IMR-90 (cell line): Measurements from ENCODE around the gene HYOU1. TPM values are rescaled to one million over a fixed set of nuclear protein-coding genes. Genes with fewer than 3 reads are reported as not detected.
"Not testable (repeated sequence)": the region's sequence is repeated elsewhere in the genome, so short reads cannot be mapped to it uniquely, and the experiment has no call there.

Experiments
- ATAC-seq: fragments of 200-7000 bp; cut with Tn5 transposase; 2 replicates; pipeline ENCODE4 v1.9.1; 2020; ENCODE audit warnings: low read depth, mild to moderate bottlenecking, moderate library complexity
- BruUV-seq: library from RNA; stranded (reverse); fragments of 400-500 nt; replicated peaks from 2 replicates; lab custom pipeline; 2021; lab: Mats Ljungman, UMichigan
- CTCF ChIA-PET: fragments of 300-600 bp; formaldehyde crosslinking; extraction: SDS; loops from one replicate; lab custom pipeline; 2021; ENCODE audit warnings: antibody characterized with exemption; lab: Yijun Ruan, JAX
- POLR2A ChIA-PET: fragments of 300-600 bp; sonication (Branson Sonifier 250); formaldehyde crosslinking; loops from one replicate; lab custom pipeline; 2022; ENCODE audit warnings: antibody characterized with exemption; ENCODE audit not compliant: unreplicated experiment; lab: Charles Lee
- DNase-seq: peaks from one replicate; pipeline ENCODE4 v3.0.0; 2013
- H2AFZ ChIP-seq: replicated peaks from 2 replicates; pipeline ENCODE3; 2013; ENCODE audit warnings: low read length, mild to moderate bottlenecking; ENCODE audit not compliant: poor library complexity
- H2AK5ac ChIP-seq: 2 replicates; pipeline ENCODE4 v1.6.1; 2013; ENCODE audit warnings: low read depth, low read length, inconsistent platforms
- H2AK9ac ChIP-seq: replicated peaks from 2 replicates; pipeline ENCODE3; 2013; ENCODE audit warnings: mild to moderate bottlenecking, low read depth, low read length, moderate library complexity; ENCODE audit not compliant: poor library complexity
- H2BK120ac ChIP-seq: 2 replicates; pipeline ENCODE4 v1.6.1; 2013; ENCODE audit warnings: low read depth, low read length, inconsistent platforms
- H2BK15ac ChIP-seq: 3 replicates; pipeline ENCODE4 v1.6.1; 2013; ENCODE audit warnings: low read depth, low read length, inconsistent platforms
- H2BK20ac ChIP-seq: 2 replicates; pipeline ENCODE4 v1.6.1; 2013; ENCODE audit warnings: low read depth, mild to moderate bottlenecking, inconsistent platforms, low read length, moderate library complexity
- H2BK5ac ChIP-seq: 2 replicates; pipeline ENCODE4 v1.6.1; 2013; ENCODE audit warnings: mild to moderate bottlenecking, low read depth, low read length, inconsistent platforms; ENCODE audit not compliant: poor library complexity, severe bottlenecking
- H3K14ac ChIP-seq: replicated peaks from 2 replicates; pipeline ENCODE4 v1.6.1; 2013; ENCODE audit warnings: low read depth, low read length, inconsistent platforms
- H3K18ac ChIP-seq: 2 replicates; pipeline ENCODE4 v1.6.1; 2013; ENCODE audit warnings: low read depth, low read length, control low read depth
- H3K23ac ChIP-seq: 2 replicates; pipeline ENCODE4 v1.6.1; 2013; ENCODE audit warnings: low read depth, low read length, inconsistent platforms
- H3K27ac ChIP-seq: 2 replicates; pipeline ENCODE4 v1.5.1; 2013; ENCODE audit warnings: mild to moderate bottlenecking, control low read depth, low read length; ENCODE audit not compliant: insufficient read depth
- H3K27me3 ChIP-seq: 2 replicates; pipeline ENCODE4 v1.6.1; 2013; ENCODE audit warnings: low read length; ENCODE audit not compliant: control insufficient read depth, insufficient read depth
- H3K36me3 ChIP-seq: 2 replicates; pipeline ENCODE4 v1.6.1; 2013; ENCODE audit warnings: low read length, mixed read lengths; ENCODE audit not compliant: control insufficient read depth, insufficient read depth
- H3K4ac ChIP-seq: 2 replicates; pipeline ENCODE4 v1.6.1; 2013; ENCODE audit warnings: low read depth, low read length, inconsistent platforms
- H3K4me1 ChIP-seq: 2 replicates; pipeline ENCODE4 v1.6.1; 2013; ENCODE audit warnings: low read length, mixed read lengths; ENCODE audit not compliant: control insufficient read depth, insufficient read depth
- H3K4me2 ChIP-seq: 2 replicates; pipeline ENCODE4 v1.6.1; 2013; ENCODE audit warnings: low read depth, mild to moderate bottlenecking, control low read depth, low read length, moderate library complexity
- H3K4me3 ChIP-seq: 2 replicates; pipeline ENCODE4 v1.5.1; 2013; ENCODE audit warnings: low read depth, mild to moderate bottlenecking, control low read depth, low read length, moderate library complexity; ENCODE audit not compliant: insufficient read depth
- H3K56ac ChIP-seq: 2 replicates; pipeline ENCODE4 v1.6.1; 2013; ENCODE audit warnings: low read length, inconsistent platforms; ENCODE audit not compliant: insufficient read depth; ENCODE audit errors: extremely low read depth
- H3K79me1 ChIP-seq, 2 experiments: 2 replicates each; pipeline ENCODE4 v1.6.1; 2013; ENCODE audit warnings: low read length in 2 of 2, inconsistent platforms in 1 of 2, low read depth in 1 of 2
- H3K9ac ChIP-seq: 2 replicates; pipeline ENCODE4 v1.6.1; 2013; ENCODE audit warnings: low read depth, low read length, control low read depth
- H3K9me1 ChIP-seq: 2 replicates; pipeline ENCODE4 v1.6.1; 2013; ENCODE audit warnings: low read length, inconsistent platforms; ENCODE audit not compliant: insufficient read depth
- H3K9me3 ChIP-seq: 2 replicates; pipeline ENCODE4 v1.6.1; 2013; ENCODE audit warnings: low read length; ENCODE audit not compliant: control insufficient read depth, insufficient read depth
- H4K20me1 ChIP-seq: 2 replicates; pipeline ENCODE4 v1.6.1; 2013; ENCODE audit warnings: low read length, inconsistent platforms; ENCODE audit not compliant: insufficient read depth
- H4K5ac ChIP-seq: 2 replicates; pipeline ENCODE4 v1.6.1; 2013; ENCODE audit warnings: mild to moderate bottlenecking, low read depth, low read length, control low read depth
- H4K8ac ChIP-seq, 2 experiments: 2 replicates each; pipeline ENCODE4 v1.6.1; 2013; ENCODE audit warnings: low read depth in 2 of 2, low read length in 2 of 2, control low read depth in 1 of 2, inconsistent platforms in 1 of 2
- H4K91ac ChIP-seq: 2 replicates; pipeline ENCODE4 v1.6.1; 2013; ENCODE audit warnings: low read depth, low read length, inconsistent platforms; ENCODE audit not compliant: insufficient read depth
- WGBS, 2 experiments: methylation state at CpG; one replicate each; pipeline versions ENCODE4 v1.1.5 to v1.1.7; 2013; ENCODE audit warnings: missing lambda C conversion rate in 2 of 2; ENCODE audit not compliant: insufficient read length in 1 of 2; ENCODE audit errors: extremely low coverage in 2 of 2; 5-methylcytosine and 5-hydroxymethylcytosine counted together
- dilution Hi-C: fragments of 300-500 bp; cut with HindIII; formaldehyde crosslinking; loops from one replicate; pipeline ENCODE4 v1.14.3; 2018; ENCODE audit warnings: low sequenced_read_pairs; ENCODE audit not compliant: unreplicated experiment
- in situ Hi-C: fragments of 300-500 bp; cut with MboI; formaldehyde crosslinking; loops from 3 replicates; pipeline ENCODE4 v1.14.3; 2019; ENCODE audit warnings: low sequenced_read_pairs, inconsistent platforms, mixed read lengths
- intact Hi-C: fragments of 100-400 bp; cut with micrococcal nuclease; formaldehyde crosslinking; loops from 2 replicates; pipeline ENCODE4 v1.10.0; 2022
- polyA plus RNA-seq, 3 experiments: library from polyadenylated mRNA; depleted of rRNA; stranded (reverse); fragments of >200 nt; gene quantifications; 2 replicates each; pipeline ENCODE4 v1.2.3, GENCODE V29; 2012; ENCODE audit warnings: low replicate concordance in 1 of 3
- total RNA-seq: library from RNA; depleted of rRNA; stranded (reverse); fragments of >200 nt; gene quantifications from 2 replicates; pipeline ENCODE4 v1.2.3, GENCODE V29; 2012

The HYOU1 gene
- total and polyA plus RNA-seq, 2 of the 4 experiments (the other 2 are of a cell fraction): 117 to 181 TPM

DNA sequence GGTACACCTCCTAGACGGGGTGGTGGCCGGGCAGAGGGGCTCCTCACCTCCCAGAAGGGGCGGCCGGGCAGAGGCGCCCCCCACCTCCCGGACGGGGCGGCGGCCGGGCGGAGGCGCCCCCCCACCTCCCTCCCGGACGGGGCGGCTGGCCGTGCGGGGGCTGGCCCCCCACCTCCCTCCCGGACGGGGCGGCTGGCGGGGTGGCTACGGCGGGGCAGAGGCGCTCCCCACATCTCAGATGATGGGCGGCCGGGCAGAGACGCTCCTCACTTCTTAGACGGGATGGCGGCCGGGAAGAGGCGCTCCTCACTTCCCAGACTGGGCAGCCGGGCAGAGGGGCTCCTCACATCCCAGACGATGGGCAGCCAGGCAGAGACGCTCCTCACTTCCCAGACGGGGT lies 2.1 kb upstream of the HYOU1 start:
- 92% methylated on average over 2 of the region's 35 CpGs; no CpG with 5 or more reads in 1 of the 2 experiments for WGBS, 2 experiments
- intact Hi-C loops: not testable (repeated sequence)

More for the DNA sequence above, 2.1 kb upstream of the HYOU1 start:
- H4K91ac ChIP-seq, H3K4me1 ChIP-seq, H3K4me2 ChIP-seq, H3K56ac ChIP-seq, POLR2A ChIA-PET, H3K18ac ChIP-seq, H2AK9ac ChIP-seq, H3K9me3 ChIP-seq, ATAC-seq, dilution Hi-C loops, H3K14ac ChIP-seq, BruUV-seq, H4K5ac ChIP-seq, H4K20me1 ChIP-seq, H3K4me3 ChIP-seq, H3K4ac ChIP-seq, H2BK5ac ChIP-seq, H3K27ac ChIP-seq, H2BK15ac ChIP-seq, H3K9ac ChIP-seq, H2BK20ac ChIP-seq, H2BK120ac ChIP-seq, H2AK5ac ChIP-seq, H2AFZ ChIP-seq, in situ Hi-C loops, DNase-seq, H3K23ac ChIP-seq, H3K9me1 ChIP-seq, CTCF ChIA-PET, H4K8ac ChIP-seq, H3K27me3 ChIP-seq: not testable (repeated sequence)
- H3K36me3 ChIP-seq: peaks cover 13% of the 10 kb centered on the region
- H3K79me1 ChIP-seq: peaks cover 22 to 48% of the 10 kb centered on the region in 2 experiments
